Effector memory CD8-positive, alpha-beta T cell (primary cell): ENCODE measurements around the gene F8.
"Not testable (repeated sequence)": the region's sequence is repeated elsewhere in the genome, so short reads cannot be mapped to it uniquely, and the experiment has no call there.

Experiments used
- ATAC-seq: fragments of 150-1000 bp; cut with Tn5 transposase; replicated peaks from 2 replicates; pipeline ENCODE4 v1.10.0; 2021; ENCODE audit warnings: mild to moderate bottlenecking, moderate library complexity
- DNase-seq, 3 experiments: peaks; one replicate each; pipeline ENCODE4 v3.0.0; 2021
- H3K27ac Mint-ChIP-seq, 2 donors: one replicate each; pipeline ENCODE4 v1.8.0; 2022; ENCODE audit warnings: mild to moderate bottlenecking in 2 of 2, mixed read lengths in 2 of 2, moderate library complexity in 2 of 2
- H3K27me3 Mint-ChIP-seq, 2 donors: one replicate each; pipeline ENCODE4 v1.8.0; 2022; ENCODE audit warnings: mixed read lengths in 2 of 2
- H3K36me3 Mint-ChIP-seq: one replicate; pipeline ENCODE4 v1.8.0; 2022; ENCODE audit warnings: mild to moderate bottlenecking, moderate library complexity, mixed read lengths; ENCODE audit not compliant: insufficient read depth
- H3K4me1 Mint-ChIP-seq, 2 donors: one replicate each; pipeline ENCODE4 v1.8.0; 2022; ENCODE audit warnings: low read depth in 2 of 2, mixed read lengths in 2 of 2
- H3K4me3 Mint-ChIP-seq, 2 donors: one replicate each; pipeline ENCODE4 v1.8.0; 2022; ENCODE audit warnings: mild to moderate bottlenecking in 2 of 2, mixed read lengths in 2 of 2, moderate library complexity in 2 of 2
- H3K9me3 Mint-ChIP-seq, 2 donors: one replicate each; pipeline ENCODE4 v1.8.0; 2022; ENCODE audit warnings: mixed read lengths in 2 of 2

Gene F8

GRCh38 chrX:154822029-154822428 lies 200.5 kb downstream of the F8 start:
- Mint-ChIP-seq H3K27me3 (no peaks in the 10 kb centered on the region), H3K36me3 (no peaks in the 10 kb centered on the region), H3K4me3 (no peak overlapping the region), H3K27ac (no peak overlapping the region), H3K9me3 (no peaks in the 10 kb centered on the region), H3K4me1 (peaks cover 0 to 3% of the 10 kb centered on the region in 2 donors)
- ATAC-seq (no peak), DNase-seq (no peak)

DNA sequence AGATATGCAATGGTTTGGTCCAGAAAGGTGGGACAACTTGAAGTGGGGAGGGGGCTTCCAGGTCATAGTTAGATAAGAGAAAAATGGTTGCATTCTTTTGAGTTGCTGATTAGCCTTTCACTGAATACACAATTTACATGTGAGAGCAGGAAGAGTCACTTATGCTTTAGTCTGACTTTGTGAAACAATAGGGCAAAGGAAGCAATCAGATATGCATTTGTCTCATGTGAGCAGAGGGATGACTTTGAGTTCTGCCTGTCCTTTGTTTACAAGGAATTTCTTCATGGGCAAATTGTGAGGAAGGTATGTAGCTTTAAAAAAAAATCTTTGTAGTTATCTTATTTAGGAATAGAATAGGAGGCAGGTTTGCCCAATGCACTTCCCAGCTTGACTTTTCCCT lies 201.0 kb downstream of the F8 start:
- no peaks in the 10 kb centered on the region for H3K9me3 Mint-ChIP-seq
- H3K27me3 Mint-ChIP-seq = no peaks in the 10 kb centered on the region
- H3K36me3 Mint-ChIP-seq = no peaks in the 10 kb centered on the region
- DNase-seq = no peak
- ATAC-seq = no peak
- H3K4me1 Mint-ChIP-seq = no peaks in the 10 kb centered on the region
- no peak overlapping the region for H3K4me3 Mint-ChIP-seq
- no peak overlapping the region for H3K27ac Mint-ChIP-seq

- Mint-ChIP-seq H3K4me1 (no peaks in the 10 kb centered on the region), H3K4me3 (no peak overlapping the region), H3K27ac (no peak overlapping the region), H3K27me3 (no peaks in the 10 kb centered on the region), H3K36me3 (no peaks in the 10 kb centered on the region), H3K9me3 (no peaks in the 10 kb centered on the region)
- ATAC-seq = no peak
- no peak for DNase-seq
Measured at GRCh38 chrX:154819771-154820341, 202.7 kb downstream of the F8 start.

DNA sequence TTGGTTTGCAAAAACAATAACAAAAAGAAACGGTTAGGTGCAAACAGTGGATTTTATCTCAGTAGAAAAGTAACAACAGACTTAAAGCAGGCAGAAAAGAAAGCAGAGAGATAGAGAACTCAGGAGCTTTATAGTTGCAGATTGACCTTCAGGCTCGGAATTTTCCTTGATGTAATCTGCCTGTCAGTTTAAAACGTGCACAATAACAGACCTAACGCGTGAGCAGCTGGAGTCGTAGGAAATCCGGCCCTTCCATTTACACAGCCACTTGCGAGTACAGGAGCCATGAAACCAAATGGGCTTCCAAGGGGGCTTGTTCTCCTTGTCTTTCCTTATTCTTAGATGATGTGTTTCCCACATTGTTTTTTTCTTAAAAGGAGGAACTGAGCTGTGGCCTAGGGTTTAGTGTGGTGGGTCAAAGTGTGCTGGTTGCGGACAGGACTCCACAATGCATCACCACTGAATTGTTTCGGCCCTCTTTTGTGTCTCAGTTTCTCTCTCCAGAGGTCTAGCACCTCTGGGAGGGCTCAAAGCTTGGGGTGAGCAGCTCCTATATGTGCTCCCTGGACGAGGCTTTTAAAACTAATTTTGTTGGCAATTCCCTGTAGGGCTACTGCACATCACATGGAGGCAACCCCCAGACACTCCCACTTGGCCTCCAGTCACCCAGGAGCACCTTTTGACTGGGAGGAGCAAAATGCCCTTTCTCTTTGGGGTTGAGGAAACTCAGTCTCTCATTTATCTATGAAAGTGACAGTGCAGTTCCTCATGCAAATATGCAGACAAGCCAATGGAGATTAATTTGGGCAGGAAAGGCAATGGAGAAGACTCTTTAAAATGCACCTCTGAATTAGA lies 203.4 kb downstream of the F8 start:
- Mint-ChIP-seq H3K4me3 (no peak overlapping the region), H3K27ac (no peak overlapping the region), H3K4me1 (no peaks in the 10 kb centered on the region), H3K9me3 (no peaks in the 10 kb centered on the region), H3K27me3 (no peaks in the 10 kb centered on the region), H3K36me3 (no peaks in the 10 kb centered on the region)
- ATAC-seq (no peak), DNase-seq (no peak)

- not testable (repeated sequence) for H3K4me1 Mint-ChIP-seq, ATAC-seq, DNase-seq, H3K36me3 Mint-ChIP-seq, H3K4me3 Mint-ChIP-seq, H3K27ac Mint-ChIP-seq, H3K9me3 Mint-ChIP-seq, H3K27me3 Mint-ChIP-seq
Measured at GRCh38 chrX:154817048-154817618, 205.4 kb downstream of the F8 start.

GRCh38 chrX:154816326-154816898 lies 206.1 kb downstream of the F8 start:
- not testable (repeated sequence) for DNase-seq, ATAC-seq, H3K4me3 Mint-ChIP-seq

GRCh38 chrX:154815274-154815818 lies 207.2 kb downstream of the F8 start:
- Mint-ChIP-seq H3K4me3 (no peak overlapping the region), H3K36me3 (no peaks in the 10 kb centered on the region), H3K27me3 (peaks cover 7 to 9% of the 10 kb centered on the region in 2 donors), H3K4me1 (no peaks in the 10 kb centered on the region), H3K27ac (no peak overlapping the region), H3K9me3 (no peaks in the 10 kb centered on the region)
- ATAC-seq (no peak), DNase-seq (no peak)

More at GRCh38 chrX:154816326-154816898, 206.1 kb downstream of the F8 start:
- not testable (repeated sequence) for H3K4me1 Mint-ChIP-seq, H3K27me3 Mint-ChIP-seq, H3K9me3 Mint-ChIP-seq, H3K36me3 Mint-ChIP-seq, H3K27ac Mint-ChIP-seq

DNA sequence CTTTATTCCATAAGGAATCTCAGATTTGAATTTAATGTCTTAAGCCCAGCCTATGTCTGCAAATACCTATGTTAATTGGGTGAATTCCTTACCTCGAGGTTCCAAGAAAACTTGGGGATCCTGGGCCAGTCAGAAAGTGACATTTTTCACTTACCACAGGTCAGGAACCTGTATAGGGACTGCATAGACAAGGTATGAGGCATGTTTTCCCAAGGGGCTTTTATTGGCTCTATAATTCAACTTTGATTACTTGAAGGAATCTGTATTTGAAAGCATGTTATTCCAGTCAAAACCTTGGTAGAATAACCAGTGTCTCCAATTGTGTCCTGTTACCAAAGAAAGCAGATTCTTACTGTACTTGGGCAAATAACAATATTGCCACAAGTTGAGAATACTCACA lies 208.7 kb downstream of the F8 start:
- ATAC-seq = no peak
- H3K27me3 Mint-ChIP-seq = peaks cover 7 to 9% of the 10 kb centered on the region in 2 donors
- no peaks in the 10 kb centered on the region for H3K9me3 Mint-ChIP-seq

GRCh38 chrX:154812341-154813101 lies 210.0 kb downstream of the F8 start:
- no peaks in the 10 kb centered on the region for H3K36me3 Mint-ChIP-seq
- DNase-seq (no peak), ATAC-seq (no peak)
- H3K4me3 Mint-ChIP-seq = no peak overlapping the region
- H3K9me3 Mint-ChIP-seq = no peaks in the 10 kb centered on the region
- H3K27ac Mint-ChIP-seq = no peak overlapping the region
- H3K27me3 Mint-ChIP-seq = peaks cover 7 to 9% of the 10 kb centered on the region in 2 donors
- H3K4me1 Mint-ChIP-seq = no peaks in the 10 kb centered on the region

More for the DNA sequence above, 208.7 kb downstream of the F8 start:
- Mint-ChIP-seq H3K4me1 (no peaks in the 10 kb centered on the region), H3K4me3 (no peak overlapping the region), H3K27ac (no peak overlapping the region), H3K36me3 (no peaks in the 10 kb centered on the region)
- no peak for DNase-seq

DNA sequence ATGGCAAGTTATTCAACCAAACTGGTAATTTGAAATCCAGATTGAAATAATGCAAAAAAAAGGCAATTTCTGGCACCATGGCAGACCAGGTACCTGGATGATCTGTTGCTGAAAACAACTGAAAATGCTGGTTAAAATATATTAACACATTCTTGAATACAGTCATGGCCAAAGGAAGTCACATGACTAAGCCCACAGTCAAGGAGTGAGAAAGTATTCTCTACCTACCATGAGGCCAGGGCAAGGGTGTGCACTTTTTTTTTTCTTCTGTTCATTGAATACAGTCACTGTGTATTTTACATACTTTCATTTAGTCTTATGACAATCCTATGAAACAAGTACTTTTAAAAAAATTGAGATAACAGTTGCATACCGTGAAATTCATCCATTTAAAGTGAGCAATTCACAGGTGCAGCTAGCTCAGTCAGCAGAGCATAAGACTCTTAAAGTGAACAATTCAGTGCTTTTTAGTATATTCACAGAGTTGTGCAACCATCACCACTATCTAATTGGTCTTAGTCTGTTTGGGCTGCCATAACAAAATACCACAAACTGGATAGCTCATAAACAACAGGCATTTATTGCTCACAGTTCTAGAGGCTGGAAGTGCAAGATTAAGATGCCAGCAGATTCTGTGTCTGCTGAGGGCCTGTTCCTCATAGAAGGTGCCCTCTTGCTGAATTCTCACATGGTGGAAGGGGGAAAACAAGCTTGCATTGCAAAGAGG lies 212.4 kb downstream of the F8 start:
- H3K4me3 Mint-ChIP-seq = no peak overlapping the region
- H3K4me1 Mint-ChIP-seq = peaks cover 2 to 7% of the 10 kb centered on the region in 2 donors
- ATAC-seq = peak; percentile 48
- H3K27ac Mint-ChIP-seq = no peak overlapping the region
- no peak for DNase-seq
- H3K9me3 Mint-ChIP-seq = no peaks in the 10 kb centered on the region
- peaks cover 7 to 9% of the 10 kb centered on the region in 2 donors for H3K27me3 Mint-ChIP-seq
- H3K36me3 Mint-ChIP-seq = no peaks in the 10 kb centered on the region

- no peak overlapping the region for H3K27ac Mint-ChIP-seq
- DNase-seq (no peak), ATAC-seq (no peak)
- H3K36me3 Mint-ChIP-seq = peaks cover 3% of the 10 kb centered on the region
- peaks cover 6 to 11% of the 10 kb centered on the region in 2 donors for H3K4me1 Mint-ChIP-seq
- H3K27me3 Mint-ChIP-seq = peaks cover under 1% of the 10 kb centered on the region in 2 donors
- no peaks in the 10 kb centered on the region for H3K9me3 Mint-ChIP-seq
- H3K4me3 Mint-ChIP-seq = no peak overlapping the region
Measured at GRCh38 chrX:154806837-154807501, 215.6 kb downstream of the F8 start.

- ATAC-seq (no peak), DNase-seq (peak in 1 of 3 experiments; percentile 4)
- peak overlapping the region; percentile 82 to 84 for H3K4me3 Mint-ChIP-seq
- H3K27ac Mint-ChIP-seq = peak overlapping the region in 1 of 2 donors; percentile 81
- H3K36me3 Mint-ChIP-seq = peaks cover 3% of the 10 kb centered on the region
- H3K4me1 Mint-ChIP-seq = peaks cover 6 to 11% of the 10 kb centered on the region in 2 donors
- H3K27me3 Mint-ChIP-seq = no peaks in the 10 kb centered on the region
- no peaks in the 10 kb centered on the region for H3K9me3 Mint-ChIP-seq
Measured at GRCh38 chrX:154805696-154806091, 216.8 kb downstream of the F8 start.
